ENCODE measurements around the gene VGLL4. TPM values are rescaled to one million over a fixed set of nuclear protein-coding genes. Genes with fewer than 3 reads are reported as not detected.

Gene VGLL4
- total RNA-seq, 1 donor from 2014 or later = 141 TPM

DNA sequence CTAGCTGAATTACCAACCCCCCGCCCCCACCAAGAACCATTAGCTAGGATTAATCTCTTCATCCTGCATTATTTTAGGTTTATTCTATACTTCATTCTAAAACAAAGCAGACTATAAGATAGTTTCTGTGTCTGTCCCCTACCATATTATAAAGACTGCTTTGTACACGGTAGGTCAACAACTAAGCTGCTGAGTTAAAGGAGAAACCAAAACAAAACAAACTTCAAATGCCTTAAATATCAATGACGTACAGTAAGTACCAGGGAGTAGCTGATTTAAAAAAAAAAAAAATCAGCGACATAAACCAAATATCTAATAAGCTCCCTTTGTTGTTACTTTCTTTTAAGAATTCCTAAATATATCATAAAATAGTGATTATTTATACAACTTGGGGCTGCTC is 7.8 kb upstream of the VGLL4 start:
- no peak for DNase-seq (ENCODE audit: low spot score)
- TF ChIP-seq CTCF (IDR thresholded peaks at IDR 0.05) = no peak
- no peaks in the 10 kb centered on the region for H3K36me3 Mint-ChIP-seq (ENCODE audit: low read depth)
- peaks cover 66% of the 10 kb centered on the region for H3K4me1 Mint-ChIP-seq (ENCODE audit: low read depth)
- H3K4me3 Mint-ChIP-seq (ENCODE audit: unreplicated experiment) = no peak overlapping the region
- no peaks in the 10 kb centered on the region for H3K27me3 Mint-ChIP-seq (ENCODE audit: low read depth)
- H3K9me3 Mint-ChIP-seq (ENCODE audit: low read depth) = no peaks in the 10 kb centered on the region
- H3K27ac Mint-ChIP-seq (ENCODE audit: unreplicated experiment) = peak overlapping the region; percentile 78

GRCh38 chr3:11650391-11650790 is 6.7 kb upstream of the VGLL4 start:
- Mint-ChIP-seq H3K27ac (ENCODE audit: unreplicated experiment) (peak overlapping the region; percentile 54), H3K27me3 (ENCODE audit: low read depth) (no peaks in the 10 kb centered on the region), H3K4me1 (ENCODE audit: low read depth) (peaks cover 60% of the 10 kb centered on the region), H3K4me3 (ENCODE audit: unreplicated experiment) (no peak overlapping the region), H3K36me3 (ENCODE audit: low read depth) (no peaks in the 10 kb centered on the region), H3K9me3 (ENCODE audit: low read depth) (no peaks in the 10 kb centered on the region)
- DNase-seq (ENCODE audit: low spot score) = no peak
- TF ChIP-seq CTCF (IDR thresholded peaks at IDR 0.05) = no peak

GRCh38 chr3:11648735-11649134 is 5.0 kb upstream of the VGLL4 start:
- Mint-ChIP-seq H3K27ac (ENCODE audit: unreplicated experiment) (peak overlapping the region; percentile 37), H3K27me3 (ENCODE audit: low read depth) (no peaks in the 10 kb centered on the region), H3K9me3 (ENCODE audit: low read depth) (no peaks in the 10 kb centered on the region), H3K4me1 (ENCODE audit: low read depth) (peaks cover 60% of the 10 kb centered on the region), H3K4me3 (ENCODE audit: unreplicated experiment) (no peak overlapping the region), H3K36me3 (ENCODE audit: low read depth) (no peaks in the 10 kb centered on the region)
- no peak for DNase-seq (ENCODE audit: low spot score)
- no peak for TF ChIP-seq CTCF (IDR thresholded peaks at IDR 0.05)

DNA sequence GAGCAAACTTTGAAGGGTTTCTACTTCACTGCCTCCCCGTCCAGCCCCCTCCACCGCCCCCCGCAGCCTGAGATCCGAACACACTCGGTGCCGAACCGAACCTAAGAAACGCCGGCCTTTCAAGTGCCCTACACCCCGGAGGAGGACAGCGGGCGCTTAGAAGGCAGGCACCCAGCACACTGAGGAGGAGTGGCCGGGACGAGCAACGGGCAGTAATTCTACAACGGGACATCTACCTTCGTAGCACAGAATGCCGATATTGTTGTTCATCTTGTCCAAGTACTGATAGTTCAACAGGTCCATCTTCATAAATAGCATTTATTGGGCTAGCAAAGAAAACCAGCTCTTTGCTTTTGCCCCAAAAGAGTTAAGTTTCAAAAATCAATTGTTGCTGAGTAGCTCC is 513 bp downstream of the VGLL4 start:
- TF ChIP-seq CTCF (IDR thresholded peaks at IDR 0.05) = no peak
- H3K9me3 Mint-ChIP-seq (ENCODE audit: low read depth) = no peaks in the 10 kb centered on the region
- H3K27me3 Mint-ChIP-seq (ENCODE audit: low read depth) = no peaks in the 10 kb centered on the region
- peaks cover 15% of the 10 kb centered on the region for H3K36me3 Mint-ChIP-seq (ENCODE audit: low read depth)
- H3K4me3 Mint-ChIP-seq (ENCODE audit: unreplicated experiment) = peak overlapping the region; percentile 95
- H3K27ac Mint-ChIP-seq (ENCODE audit: unreplicated experiment) = peak overlapping the region; percentile 99
- no peak for DNase-seq (ENCODE audit: low spot score)
- peaks cover 55% of the 10 kb centered on the region for H3K4me1 Mint-ChIP-seq (ENCODE audit: low read depth)

GRCh38 chr3:11642431-11643191 is 1.1 kb downstream of the VGLL4 start:
- DNase-seq (ENCODE audit: low spot score) = no peak
- Mint-ChIP-seq H3K27ac (ENCODE audit: unreplicated experiment) (peak overlapping the region; percentile 99), H3K9me3 (ENCODE audit: low read depth) (no peaks in the 10 kb centered on the region), H3K27me3 (ENCODE audit: low read depth) (no peaks in the 10 kb centered on the region), H3K4me1 (ENCODE audit: low read depth) (peaks cover 55% of the 10 kb centered on the region), H3K36me3 (ENCODE audit: low read depth) (peaks cover 15% of the 10 kb centered on the region), H3K4me3 (ENCODE audit: unreplicated experiment) (peak overlapping the region; percentile 95)
- TF ChIP-seq CTCF (IDR thresholded peaks at IDR 0.05) = peak; percentile 28
